A673 (cell line): Measurements from ENCODE around the gene TBXAS1. TPM values are rescaled to one million over a fixed set of nuclear protein-coding genes. Genes with fewer than 3 reads are reported as not detected.

Experiments
- BruUV-seq: library from RNA; stranded (reverse); fragments of 400-500 nt; replicated peaks from 2 replicates; lab custom pipeline; 2021; lab: Mats Ljungman, UMichigan
- CTCF ChIA-PET: fragments of 300-600 bp; sonication (Branson Sonifier 250); formaldehyde crosslinking; loops from one replicate; lab custom pipeline; 2022; ENCODE audit warnings: antibody characterized with exemption; lab: Charles Lee
- POLR2A ChIA-PET: fragments of 300-600 bp; sonication (Branson Sonifier 250); formaldehyde crosslinking; loops from one replicate; lab custom pipeline; 2022; ENCODE audit warnings: antibody characterized with exemption; ENCODE audit not compliant: low non-redundant PET; lab: Charles Lee
- DNase-seq: peaks from one replicate; pipeline ENCODE4 v3.0.0-alpha.2; 2015; ENCODE audit warnings: low spot score
- H3K27ac ChIP-seq: fragments of 200-600 bp; sonication (generic); 2 replicates; pipeline ENCODE4 v1.5.1; 2016; ENCODE audit warnings: mixed run types, low read depth, mild to moderate bottlenecking, mixed read lengths, antibody characterized with exemption, low read length; ENCODE audit not compliant: poor library complexity, severe bottlenecking
- H3K27me3 ChIP-seq: fragments of 200-600 bp; sonication (generic); replicated peaks from 2 replicates; pipeline ENCODE4 v1.6.1; 2017; ENCODE audit warnings: mixed run types, low read depth, mild to moderate bottlenecking, mixed read lengths, antibody characterized with exemption, low read length; ENCODE audit not compliant: insufficient read depth, poor library complexity
- H3K36me3 ChIP-seq: fragments of 200-600 bp; sonication (generic); 2 replicates; pipeline ENCODE4 v1.6.1; 2016; ENCODE audit warnings: mixed run types, mild to moderate bottlenecking, mixed read lengths, antibody characterized with exemption, low read length; ENCODE audit not compliant: insufficient read depth, poor library complexity, severe bottlenecking
- H3K4me1 ChIP-seq: fragments of 200-600 bp; sonication (generic); 2 replicates; pipeline ENCODE4 v1.6.1; 2017; ENCODE audit warnings: mixed run types, mild to moderate bottlenecking, mixed read lengths, antibody characterized with exemption, low read length; ENCODE audit not compliant: insufficient read depth, poor library complexity, severe bottlenecking
- H3K4me3 ChIP-seq: fragments of 200-600 bp; sonication (generic); 2 replicates; pipeline ENCODE4 v1.5.1; 2016; ENCODE audit warnings: low read depth, mixed run types, mild to moderate bottlenecking, mixed read lengths, low read length; ENCODE audit not compliant: poor library complexity, severe bottlenecking
- H3K9me3 ChIP-seq: fragments of 200-600 bp; sonication (generic); 2 replicates; pipeline ENCODE4 v1.6.1; 2016; ENCODE audit warnings: mixed run types, low read depth, mild to moderate bottlenecking, mixed read lengths, antibody characterized with exemption, low read length; ENCODE audit not compliant: poor library complexity, severe bottlenecking
- CTCF ChIP-seq: fragments of 300-800, 200-600 bp; sonication (generic); conservative IDR thresholded peaks from 2 replicates; pipeline ENCODE4 v1.5.1; 2017; ENCODE audit warnings: low read depth, mild to moderate bottlenecking, antibody characterized with exemption, low read length, moderate library complexity, mixed read lengths
- EZH2 ChIP-seq: fragments of 200-600 bp; sonication (generic); IDR thresholded peaks from 2 replicates; pipeline ENCODE4 v1.6.1; 2017; ENCODE audit warnings: borderline replicate concordance, low read depth, mild to moderate bottlenecking, mixed read lengths, antibody characterized with exemption, low read length; ENCODE audit not compliant: poor library complexity, severe bottlenecking
- intact Hi-C: fragments of 100-400 bp; cut with micrococcal nuclease; formaldehyde crosslinking; loops from one replicate; pipeline ENCODE4 v1.10.0; 2022; ENCODE audit not compliant: unreplicated experiment
- total RNA-seq: library from RNA; stranded (reverse); gene quantifications from 2 replicates; pipeline ENCODE4 v1.2.3, GENCODE V29; 2021

The TBXAS1 gene
- total RNA-seq, 1 experiment from 2014 or later, result 2.5 TPM

GRCh38 chr7:139885511-139885910, 56.4 kb downstream of the TBXAS1 start:
- H3K4me3 ChIP-seq, result no peak overlapping the region
- ChIA-PET CTCF (no interaction called here), POLR2A (no interaction called here)
- H3K27ac ChIP-seq, result no peak overlapping the region
- H3K36me3 ChIP-seq, result no peaks in the 10 kb centered on the region
- intact Hi-C loops, result no loop called here
- TF ChIP-seq CTCF (no peak), EZH2 (no peak)
- H3K4me1 ChIP-seq, result no peaks in the 10 kb centered on the region
- no peak for DNase-seq
- H3K9me3 ChIP-seq, result no peaks in the 10 kb centered on the region
- no peaks in the 10 kb centered on the region for H3K27me3 ChIP-seq
- BruUV-seq, result no TSS peak

- Histone ChIP-seq H3K27ac (no peak overlapping the region), H3K27me3 (no peaks in the 10 kb centered on the region), H3K36me3 (no peaks in the 10 kb centered on the region), H3K4me3 (no peak overlapping the region), H3K4me1 (no peaks in the 10 kb centered on the region), H3K9me3 (no peaks in the 10 kb centered on the region)
- no TSS peak for BruUV-seq
- POLR2A ChIA-PET, result no interaction called here
- TF ChIP-seq CTCF, result no peak
- TF ChIP-seq EZH2, result no peak
- CTCF ChIA-PET, result no interaction called here
- no peak for DNase-seq
- intact Hi-C loops, result no loop called here
These were observed 57.1 kb downstream of the TBXAS1 start for GRCh38 chr7:139886206-139886605.

DNA sequence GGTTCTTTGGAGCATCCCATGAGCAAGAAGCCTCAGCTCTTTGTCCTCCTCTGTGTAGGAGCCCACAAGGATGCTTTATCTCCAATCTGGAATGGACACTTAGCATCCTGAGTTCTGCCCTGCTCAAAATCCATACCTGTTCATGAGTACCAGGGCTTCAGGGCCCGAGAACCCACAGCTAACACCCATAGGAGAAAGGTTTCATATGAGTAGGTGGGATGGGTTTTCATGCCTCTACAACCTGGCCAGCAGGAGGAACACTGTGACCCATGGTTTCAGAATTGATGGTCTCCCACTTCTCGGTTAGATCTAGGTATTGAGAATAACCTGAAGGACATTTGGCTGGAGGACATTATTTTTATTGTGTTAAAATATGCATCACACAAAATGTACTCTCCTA, 57.8 kb downstream of the TBXAS1 start:
- intact Hi-C loops, result no loop called here
- no peaks in the 10 kb centered on the region for H3K36me3 ChIP-seq
- no TSS peak for BruUV-seq
- H3K27me3 ChIP-seq, result no peaks in the 10 kb centered on the region
- TF ChIP-seq CTCF (no peak), EZH2 (no peak)
- H3K9me3 ChIP-seq, result no peaks in the 10 kb centered on the region
- ChIA-PET POLR2A (no interaction called here), CTCF (no interaction called here)
- no peak overlapping the region for H3K4me3 ChIP-seq
- no peak overlapping the region for H3K27ac ChIP-seq
- DNase-seq, result no peak
- H3K4me1 ChIP-seq, result no peaks in the 10 kb centered on the region
